ENCODE data around the gene CATSPERE. TPM values are rescaled to one million over a fixed set of nuclear protein-coding genes. Genes with fewer than 3 reads are reported as not detected.

Gene CATSPERE
- total and polyA plus RNA-seq, 2 of the 8 experiments (the other 6 are each of a cell fraction or from before 2014, with no cell fraction given) = 0.05 to 0.45 TPM

DNA sequence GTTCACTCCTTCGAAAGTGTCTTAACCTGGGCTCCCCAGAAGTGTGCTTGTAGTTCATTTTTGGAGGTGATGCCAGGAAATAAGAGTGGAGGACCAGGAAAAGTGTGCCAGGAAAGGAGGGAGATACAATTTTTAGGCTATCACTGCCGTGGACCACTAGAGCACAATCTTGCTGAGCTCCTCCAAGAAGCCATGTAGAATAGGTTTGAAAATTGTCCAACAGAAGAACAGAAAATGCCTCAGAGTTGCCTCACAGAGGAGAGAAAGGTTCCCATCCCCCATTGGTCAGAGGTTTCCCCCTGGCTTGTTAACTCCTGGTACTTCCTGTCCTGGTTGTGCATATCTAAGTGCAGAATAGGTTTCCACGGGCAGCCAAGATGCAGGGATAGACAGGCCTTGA lies 41.6 kb downstream of the CATSPERE start (continued):
- TF ChIP-seq YY1 (IDR thresholded peaks at IDR 0.05; ENCODE audit: low read depth, low read length) = no peak

GRCh38 chr1:244513493-244513892 lies 52.4 kb downstream of the CATSPERE start:
- ChIA-PET CTCF (ENCODE audit: partially characterized antibody) (no interaction called here), POLR2A (ENCODE audit: partially characterized antibody) (no interaction called here)
- 95% methylated on average over 5 of the region's 5 CpGs; no CpG with 5 or more reads in 1 of the 2 experiments for WGBS, 2 experiments (ENCODE audit: extremely low coverage in 1 of 2, insufficient coverage in 1 of 2, insufficient read length in 1 of 2, insufficient replicate concordance in 2 of 2, low coverage in 1 of 2, low lambda C conversion rate in 2 of 2, missing lambda C conversion rate in 1 of 2)
- H3K9ac ChIP-seq (replicated peaks in 1 of 4; ENCODE audit: extremely low read depth in 1 of 4, low read depth in 3 of 4, low read length in 3 of 4) = no peak overlapping the region
- no peak overlapping the region for H3K4me3 ChIP-seq (ENCODE audit: extremely low read depth in 1 of 4, insufficient read depth in 2 of 4, low read depth in 3 of 4, low read length in 4 of 4)
- H3K18ac ChIP-seq (ENCODE audit: extremely low read depth, low read length) = no peak overlapping the region
- no peak overlapping the region for H3K23ac ChIP-seq (ENCODE audit: insufficient read length)
- no peak overlapping the region for H4K91ac ChIP-seq (replicated peaks; ENCODE audit: insufficient read length, low read length)
- no peak overlapping the region for H2BK5ac ChIP-seq (ENCODE audit: low read depth, low read length)
- no peak overlapping the region for H3K4me2 ChIP-seq (ENCODE audit: insufficient read depth in 1 of 2, low read depth in 2 of 2, low read length in 2 of 2)
- H2BK12ac ChIP-seq (ENCODE audit: low read depth, low read length) = no peak overlapping the region
- no peak overlapping the region for H4K8ac ChIP-seq (ENCODE audit: extremely low read depth, insufficient read depth, low read length)
- no peak overlapping the region for H2BK120ac ChIP-seq (replicated peaks; ENCODE audit: low read depth, low read length)
- no peak overlapping the region for H3K27ac ChIP-seq (ENCODE audit: low read depth, low read length)
- no peak overlapping the region for H2AFZ ChIP-seq (ENCODE audit: low read length)
- H4K5ac ChIP-seq (ENCODE audit: insufficient read length, low read depth, low read length) = no peak overlapping the region
- no peak for FAIRE-seq
- no peak for DNase-seq (ENCODE audit: low read depth in 1 of 2, low spot score in 2 of 2)
- no peaks in the 10 kb centered on the region for H3K27me3 ChIP-seq (replicated peaks in 1 of 4; ENCODE audit: control insufficient read depth in 3 of 4, extremely low read depth in 1 of 4, insufficient read depth in 3 of 4, low read length in 3 of 4)
- no peaks in the 10 kb centered on the region for H3K79me1 ChIP-seq (ENCODE audit: low read depth, low read length)
- no peaks in the 10 kb centered on the region for H3K36me3 ChIP-seq (ENCODE audit: control insufficient read depth in 2 of 4, insufficient read depth in 4 of 4, low read length in 3 of 4)
- TF ChIP-seq, protein P1, sequence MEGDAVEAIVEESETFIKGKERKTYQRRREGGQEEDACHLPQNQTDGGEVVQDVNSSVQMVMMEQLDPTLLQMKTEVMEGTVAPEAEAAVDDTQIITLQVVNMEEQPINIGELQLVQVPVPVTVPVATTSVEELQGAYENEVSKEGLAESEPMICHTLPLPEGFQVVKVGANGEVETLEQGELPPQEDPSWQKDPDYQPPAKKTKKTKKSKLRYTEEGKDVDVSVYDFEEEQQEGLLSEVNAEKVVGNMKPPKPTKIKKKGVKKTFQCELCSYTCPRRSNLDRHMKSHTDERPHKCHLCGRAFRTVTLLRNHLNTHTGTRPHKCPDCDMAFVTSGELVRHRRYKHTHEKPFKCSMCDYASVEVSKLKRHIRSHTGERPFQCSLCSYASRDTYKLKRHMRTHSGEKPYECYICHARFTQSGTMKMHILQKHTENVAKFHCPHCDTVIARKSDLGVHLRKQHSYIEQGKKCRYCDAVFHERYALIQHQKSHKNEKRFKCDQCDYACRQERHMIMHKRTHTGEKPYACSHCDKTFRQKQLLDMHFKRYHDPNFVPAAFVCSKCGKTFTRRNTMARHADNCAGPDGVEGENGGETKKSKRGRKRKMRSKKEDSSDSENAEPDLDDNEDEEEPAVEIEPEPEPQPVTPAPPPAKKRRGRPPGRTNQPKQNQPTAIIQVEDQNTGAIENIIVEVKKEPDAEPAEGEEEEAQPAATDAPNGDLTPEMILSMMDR (IDR thresholded peaks at IDR 0.05; ENCODE audit: control extremely low read depth in 1 of 3, insufficient read depth in 1 of 3, low read depth in 1 of 3, low read length in 3 of 3) = no peak
- no peak for TF ChIP-seq MAX (IDR thresholded peaks at IDR 0.05)
- no peak for TF ChIP-seq CBX5 (IDR thresholded peaks at IDR 0.05; ENCODE audit: low read depth, low read length)
- no peak for TF ChIP-seq CBX8 (IDR thresholded peaks at IDR 0.05; ENCODE audit: borderline replicate concordance, low read depth, low read length)
- no peak for TF ChIP-seq SIRT6 (IDR thresholded peaks at IDR 0.05; ENCODE audit: low read length)
- H3K4ac ChIP-seq (replicated peaks; ENCODE audit: insufficient read length, low read depth, low read length) = no peak overlapping the region
- no peak overlapping the region for H2AK5ac ChIP-seq (ENCODE audit: low read depth, low read length)
- H2BK15ac ChIP-seq (ENCODE audit: low read length) = no peak overlapping the region
- H3K79me2 ChIP-seq (ENCODE audit: control insufficient read depth in 1 of 2, insufficient read depth in 2 of 2, low read length in 2 of 2) = no peaks in the 10 kb centered on the region
- no peak overlapping the region for H3K56ac ChIP-seq (replicated peaks; ENCODE audit: insufficient read length, low read depth, low read length)
- no peak overlapping the region for H2BK20ac ChIP-seq (ENCODE audit: low read length)
- H3K4me1 ChIP-seq (replicated peaks in 1 of 4; ENCODE audit: control insufficient read depth in 3 of 4, insufficient read depth in 4 of 4, low read length in 3 of 4) = no peaks in the 10 kb centered on the region
- H4K20me1 ChIP-seq (replicated peaks in 1 of 2; ENCODE audit: control insufficient read depth in 1 of 2, insufficient read depth in 2 of 2, low read length in 2 of 2) = no peaks in the 10 kb centered on the region
- no peak overlapping the region for H3K14ac ChIP-seq (ENCODE audit: insufficient read length)
- no peaks in the 10 kb centered on the region for H3K9me3 ChIP-seq (ENCODE audit: insufficient read depth in 2 of 2, low read depth in 1 of 2, low read length in 1 of 2)
- no peaks in the 10 kb centered on the region for H3K23me2 ChIP-seq (ENCODE audit: low read depth, low read length)
